ENCODE results near the gene FRRS1.

DNA sequence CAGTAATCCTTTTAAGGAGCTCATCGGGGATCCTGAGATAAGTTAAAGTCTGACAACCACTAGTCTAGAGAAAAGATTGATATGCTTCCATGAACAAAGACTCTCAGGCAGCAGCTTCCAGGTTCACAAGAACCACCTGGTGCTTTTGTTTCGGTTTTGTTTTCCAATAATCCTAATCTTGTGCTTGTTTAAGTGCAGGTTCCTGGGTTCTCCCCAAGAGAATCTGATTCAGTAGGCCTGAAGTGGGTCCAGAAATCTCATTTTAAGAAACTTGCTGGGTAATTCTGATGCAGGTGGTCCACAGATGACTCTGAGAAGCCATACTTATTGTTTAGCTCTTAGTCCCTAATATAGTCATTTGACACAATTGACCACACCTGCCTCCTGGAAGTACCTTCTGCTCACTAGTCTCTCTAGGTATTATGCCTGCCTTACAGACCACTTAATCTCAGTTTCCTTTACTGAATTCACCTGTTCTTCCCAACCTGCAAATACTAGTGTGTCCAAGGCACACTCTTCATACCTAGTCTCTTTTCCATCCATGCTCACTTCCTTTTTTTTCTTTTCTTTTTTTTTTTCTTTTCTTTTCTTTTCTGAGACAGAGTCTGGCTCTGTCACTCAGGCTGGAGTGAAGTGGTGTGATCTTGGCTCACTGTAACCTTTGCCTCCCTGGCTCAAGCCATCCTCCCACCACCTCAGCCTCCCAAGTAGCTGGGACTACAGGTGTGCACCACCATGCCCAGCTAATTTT, 20.5 kb upstream of the FRRS1 start:
- TF ChIP-seq, protein P1, sequence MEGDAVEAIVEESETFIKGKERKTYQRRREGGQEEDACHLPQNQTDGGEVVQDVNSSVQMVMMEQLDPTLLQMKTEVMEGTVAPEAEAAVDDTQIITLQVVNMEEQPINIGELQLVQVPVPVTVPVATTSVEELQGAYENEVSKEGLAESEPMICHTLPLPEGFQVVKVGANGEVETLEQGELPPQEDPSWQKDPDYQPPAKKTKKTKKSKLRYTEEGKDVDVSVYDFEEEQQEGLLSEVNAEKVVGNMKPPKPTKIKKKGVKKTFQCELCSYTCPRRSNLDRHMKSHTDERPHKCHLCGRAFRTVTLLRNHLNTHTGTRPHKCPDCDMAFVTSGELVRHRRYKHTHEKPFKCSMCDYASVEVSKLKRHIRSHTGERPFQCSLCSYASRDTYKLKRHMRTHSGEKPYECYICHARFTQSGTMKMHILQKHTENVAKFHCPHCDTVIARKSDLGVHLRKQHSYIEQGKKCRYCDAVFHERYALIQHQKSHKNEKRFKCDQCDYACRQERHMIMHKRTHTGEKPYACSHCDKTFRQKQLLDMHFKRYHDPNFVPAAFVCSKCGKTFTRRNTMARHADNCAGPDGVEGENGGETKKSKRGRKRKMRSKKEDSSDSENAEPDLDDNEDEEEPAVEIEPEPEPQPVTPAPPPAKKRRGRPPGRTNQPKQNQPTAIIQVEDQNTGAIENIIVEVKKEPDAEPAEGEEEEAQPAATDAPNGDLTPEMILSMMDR (IDR thresholded peaks at IDR 0.05; ENCODE audit: low read depth, low read length), result no peak
- no peak for TF ChIP-seq POLR2A (IDR thresholded peaks at IDR 0.05; ENCODE audit: extremely low read depth, insufficient read length)
